Adipocyte (in vitro differentiated cells): Measurements from ENCODE around the gene VWC2.
A peak's percentile ranks its signal among the peaks of the same experiment; 100 is the strongest.

ENCODE experiments used
- DNase-seq: peaks from one replicate; pipeline ENCODE4 v3.0.0-alpha.2; 2015; ENCODE audit warnings: low read depth
- H3K27me3 ChIP-seq: replicated peaks from 2 replicates; pipeline ENCODE4 v1.7.0; 2013; ENCODE audit warnings: mild to moderate bottlenecking, low read length, moderate library complexity; ENCODE audit not compliant: control insufficient read depth, insufficient read depth
- H3K36me3 ChIP-seq: 2 replicates; pipeline ENCODE4 v1.7.0; 2013; ENCODE audit warnings: low read length, mild to moderate bottlenecking, moderate library complexity; ENCODE audit not compliant: control insufficient read depth, insufficient read depth, severe bottlenecking
- H3K4me1 ChIP-seq: 2 replicates; pipeline ENCODE4 v1.7.0; 2013; ENCODE audit warnings: mild to moderate bottlenecking, low read length, moderate library complexity; ENCODE audit not compliant: control insufficient read depth, insufficient read depth
- H3K4me3 ChIP-seq: 2 replicates; pipeline ENCODE4 v1.7.0; 2013; ENCODE audit warnings: mild to moderate bottlenecking, low read length, moderate library complexity
- H3K9ac ChIP-seq: 2 replicates; pipeline ENCODE4 v1.7.0; 2013; ENCODE audit warnings: mild to moderate bottlenecking, low read length, moderate library complexity
- H3K9me3 ChIP-seq: 2 replicates; pipeline ENCODE4 v1.7.0; 2013; ENCODE audit warnings: mild to moderate bottlenecking, low read length, moderate library complexity; ENCODE audit not compliant: control insufficient read depth

Gene VWC2

DNA sequence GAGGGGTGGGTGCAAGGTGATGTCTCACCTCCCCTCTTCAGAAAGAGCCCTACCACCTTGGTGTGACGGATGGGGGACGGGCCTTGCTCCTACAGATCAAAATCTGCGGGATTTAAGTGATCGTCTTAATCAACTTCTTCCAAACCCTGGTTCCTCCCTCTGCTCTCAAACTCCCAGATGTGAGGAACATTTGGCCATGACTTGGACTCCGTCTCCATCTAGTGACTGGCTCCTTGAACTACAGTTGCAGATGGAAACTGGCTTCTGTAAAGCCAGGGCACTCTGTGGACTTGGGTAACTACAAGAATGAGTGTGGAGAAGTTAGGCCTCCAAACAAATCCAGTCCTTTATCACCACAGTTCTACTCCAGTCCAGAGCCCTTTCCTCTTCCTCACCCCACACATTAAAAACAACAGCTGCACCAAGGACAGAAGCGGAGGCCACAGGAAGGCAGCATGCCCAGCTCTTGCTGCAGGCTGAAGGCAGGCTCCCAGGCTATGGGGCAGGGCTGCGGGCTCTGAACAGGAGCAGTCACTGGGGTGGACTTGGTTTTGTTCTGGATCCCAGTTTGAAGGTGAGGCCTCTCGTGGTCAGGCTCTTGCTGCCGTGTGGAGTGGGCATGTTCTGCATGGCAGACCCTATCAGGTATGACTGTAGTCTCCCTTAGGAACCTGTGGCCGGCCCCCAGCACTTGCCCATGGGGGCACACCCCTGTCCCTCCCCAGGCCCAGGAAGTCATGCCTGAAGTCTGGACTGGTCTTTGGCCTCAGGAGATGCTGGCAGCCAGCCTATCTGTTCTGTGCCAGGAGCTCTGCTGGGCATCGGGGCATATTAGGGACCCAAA, 79.4 kb downstream of the VWC2 start:
- Histone ChIP-seq H3K36me3 (no peaks in the 10 kb centered on the region), H3K27me3 (peaks cover 12% of the 10 kb centered on the region), H3K4me3 (no peak overlapping the region), H3K9ac (no peak overlapping the region), H3K4me1 (no peaks in the 10 kb centered on the region), H3K9me3 (no peaks in the 10 kb centered on the region)
- DNase-seq: peak; percentile 50

- H3K27me3 ChIP-seq: peaks cover 5% of the 10 kb centered on the region
- H3K4me1 ChIP-seq: no peaks in the 10 kb centered on the region
- DNase-seq: no peak
- H3K36me3 ChIP-seq: no peaks in the 10 kb centered on the region
- no peaks in the 10 kb centered on the region for H3K9me3 ChIP-seq
- no peak overlapping the region for H3K4me3 ChIP-seq
- no peak overlapping the region for H3K9ac ChIP-seq
Measured at GRCh38 chr7:49855281-49855980, 82.0 kb downstream of the VWC2 start.

DNA sequence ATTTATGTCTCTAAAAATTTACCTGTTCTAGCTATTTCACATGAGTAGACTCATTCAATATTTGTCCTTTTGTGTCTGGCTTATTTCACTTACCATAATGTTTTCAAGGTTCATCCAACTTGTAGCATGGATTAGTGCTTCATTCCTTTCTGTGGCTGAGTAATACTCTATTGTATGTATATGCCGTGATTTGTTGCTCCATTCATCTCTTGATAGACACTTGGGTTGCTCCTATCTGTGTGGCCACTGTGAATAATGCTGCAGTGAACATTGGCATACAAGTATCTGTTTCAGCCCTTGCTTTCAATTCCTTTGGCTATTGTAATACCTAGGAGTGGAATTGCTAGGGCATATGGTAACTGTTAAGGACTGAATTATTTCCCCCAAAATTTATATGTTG, 86.9 kb downstream of the VWC2 start:
- Histone ChIP-seq H3K27me3 (peaks cover 3% of the 10 kb centered on the region), H3K9me3 (no peaks in the 10 kb centered on the region), H3K36me3 (no peaks in the 10 kb centered on the region), H3K4me3 (no peak overlapping the region), H3K4me1 (no peaks in the 10 kb centered on the region), H3K9ac (no peak overlapping the region)
- DNase-seq: no peak

DNA sequence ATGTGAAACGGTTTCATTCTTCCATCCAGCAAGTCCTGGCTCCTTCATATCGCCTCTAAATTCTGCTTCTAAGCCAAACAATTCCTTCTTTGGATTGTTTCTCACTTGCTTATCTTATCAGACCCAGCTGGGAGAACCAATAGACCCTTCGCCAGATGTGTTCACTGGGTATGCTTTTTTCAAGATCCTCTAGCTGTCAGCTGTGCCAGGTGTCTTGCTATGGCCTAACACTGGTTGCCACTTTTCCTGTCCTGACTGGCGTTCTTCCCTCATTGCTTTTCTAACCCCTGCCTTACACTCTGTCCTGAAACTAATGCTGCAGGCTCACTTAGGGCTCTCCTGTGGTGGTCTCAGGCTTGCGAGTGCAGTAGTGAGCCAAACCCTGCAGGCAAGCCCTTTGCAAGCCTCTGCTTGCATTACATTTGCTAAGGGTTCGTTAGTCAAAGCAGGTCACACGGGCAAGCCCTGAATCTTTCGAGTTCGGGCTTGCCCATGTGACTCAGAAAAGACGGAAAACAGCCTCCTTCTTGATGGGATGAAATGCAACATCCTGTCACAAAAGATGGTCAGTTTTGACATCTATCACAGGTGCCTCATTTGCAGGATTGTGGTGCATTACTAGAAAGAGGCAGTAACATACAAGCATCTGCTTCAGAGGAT, 92.8 kb downstream of the VWC2 start:
- Histone ChIP-seq H3K36me3 (no peaks in the 10 kb centered on the region), H3K27me3 (no peaks in the 10 kb centered on the region), H3K9ac (no peak overlapping the region), H3K4me3 (no peak overlapping the region), H3K4me1 (no peaks in the 10 kb centered on the region), H3K9me3 (peaks cover 5% of the 10 kb centered on the region)
- DNase-seq: no peak

GRCh38 chr7:49866910-49867309, 93.5 kb downstream of the VWC2 start:
- peaks cover 5% of the 10 kb centered on the region for H3K9me3 ChIP-seq
- H3K27me3 ChIP-seq: no peaks in the 10 kb centered on the region
- H3K9ac ChIP-seq: no peak overlapping the region
- H3K36me3 ChIP-seq: no peaks in the 10 kb centered on the region
- no peak overlapping the region for H3K4me3 ChIP-seq
- no peak for DNase-seq
- no peaks in the 10 kb centered on the region for H3K4me1 ChIP-seq

DNA sequence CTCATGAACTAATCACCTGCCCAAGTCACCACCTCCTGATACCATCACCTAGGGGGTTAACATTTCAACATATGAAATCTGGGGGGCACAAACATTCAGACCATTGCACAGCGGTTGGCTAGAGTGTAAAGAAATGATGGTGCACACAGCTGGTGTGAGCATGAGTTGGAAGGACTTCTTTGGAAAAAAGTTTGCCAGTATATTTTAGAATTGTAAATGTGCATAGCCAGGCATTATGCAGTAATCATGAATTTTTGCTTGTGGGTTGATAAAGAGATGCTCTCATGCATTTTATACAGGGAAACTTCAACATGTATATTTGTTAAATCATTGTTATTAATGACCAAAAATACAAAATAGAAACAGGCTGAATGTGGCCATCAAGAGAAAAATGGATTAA, 100.0 kb downstream of the VWC2 start:
- no peaks in the 10 kb centered on the region for H3K4me1 ChIP-seq
- H3K4me3 ChIP-seq: no peak overlapping the region
- H3K27me3 ChIP-seq: no peaks in the 10 kb centered on the region
- no peak overlapping the region for H3K9ac ChIP-seq
- peaks cover 5% of the 10 kb centered on the region for H3K9me3 ChIP-seq
- no peaks in the 10 kb centered on the region for H3K36me3 ChIP-seq
- no peak for DNase-seq

GRCh38 chr7:49875336-49875735, 101.9 kb downstream of the VWC2 start:
- no peaks in the 10 kb centered on the region for H3K36me3 ChIP-seq
- H3K9me3 ChIP-seq: peaks cover 5% of the 10 kb centered on the region
- H3K4me1 ChIP-seq: no peaks in the 10 kb centered on the region
- H3K27me3 ChIP-seq: no peaks in the 10 kb centered on the region
- H3K4me3 ChIP-seq: no peak overlapping the region
- no peak for DNase-seq
- H3K9ac ChIP-seq: no peak overlapping the region

GRCh38 chr7:49876202-49876601, 102.8 kb downstream of the VWC2 start:
- no peaks in the 10 kb centered on the region for H3K27me3 ChIP-seq
- no peak overlapping the region for H3K4me3 ChIP-seq
- H3K36me3 ChIP-seq: no peaks in the 10 kb centered on the region
- H3K4me1 ChIP-seq: no peaks in the 10 kb centered on the region
- DNase-seq: no peak
- H3K9ac ChIP-seq: no peak overlapping the region
- no peaks in the 10 kb centered on the region for H3K9me3 ChIP-seq

DNA sequence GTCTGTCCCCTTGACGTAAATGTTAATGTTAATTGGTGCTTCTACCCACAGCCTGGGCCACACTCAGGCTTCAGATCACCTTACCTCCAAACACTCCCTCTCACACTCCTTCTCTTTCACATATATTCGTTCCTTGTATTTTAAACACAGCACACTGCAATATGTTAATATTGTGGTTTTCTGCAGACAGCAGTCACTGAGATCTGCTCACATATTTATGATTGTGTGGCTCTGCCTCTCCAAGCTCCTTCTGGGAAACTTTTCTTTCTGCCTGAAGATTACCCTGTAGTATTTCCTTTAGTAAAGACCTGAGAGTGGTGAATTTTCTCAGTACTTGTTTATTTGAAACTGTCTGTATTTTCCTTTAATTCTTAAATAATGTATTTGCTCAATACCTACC, 104.7 kb downstream of the VWC2 start:
- H3K36me3 ChIP-seq: no peaks in the 10 kb centered on the region

DNA sequence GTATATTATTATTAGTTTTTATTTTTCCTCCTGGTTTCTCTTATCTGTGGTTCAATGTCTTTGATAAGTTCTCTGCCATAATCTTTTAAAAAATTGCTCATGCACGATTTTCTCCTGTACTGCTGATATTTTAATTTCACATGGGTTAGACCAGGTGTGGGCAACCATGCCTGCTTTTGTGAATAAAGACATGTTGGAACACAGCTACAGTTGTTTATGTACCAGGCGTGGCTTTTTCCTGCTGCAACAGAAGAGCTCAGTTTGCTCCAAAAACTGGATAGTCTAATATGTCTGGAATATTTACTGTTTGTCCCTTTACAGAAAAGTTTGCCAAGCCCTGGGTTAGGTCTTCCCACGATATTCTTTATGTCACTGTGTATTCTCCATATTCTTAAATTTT, 105.2 kb downstream of the VWC2 start:
- H3K36me3 ChIP-seq: no peaks in the 10 kb centered on the region
- H3K4me3 ChIP-seq: no peak overlapping the region
- no peak overlapping the region for H3K9ac ChIP-seq
- DNase-seq: no peak
- H3K9me3 ChIP-seq: no peaks in the 10 kb centered on the region
- H3K4me1 ChIP-seq: no peaks in the 10 kb centered on the region
- no peaks in the 10 kb centered on the region for H3K27me3 ChIP-seq

More for the DNA sequence above, 104.7 kb downstream of the VWC2 start:
- Histone ChIP-seq H3K27me3 (no peaks in the 10 kb centered on the region), H3K4me1 (no peaks in the 10 kb centered on the region), H3K4me3 (no peak overlapping the region), H3K9ac (no peak overlapping the region), H3K9me3 (no peaks in the 10 kb centered on the region)
- no peak for DNase-seq

DNA sequence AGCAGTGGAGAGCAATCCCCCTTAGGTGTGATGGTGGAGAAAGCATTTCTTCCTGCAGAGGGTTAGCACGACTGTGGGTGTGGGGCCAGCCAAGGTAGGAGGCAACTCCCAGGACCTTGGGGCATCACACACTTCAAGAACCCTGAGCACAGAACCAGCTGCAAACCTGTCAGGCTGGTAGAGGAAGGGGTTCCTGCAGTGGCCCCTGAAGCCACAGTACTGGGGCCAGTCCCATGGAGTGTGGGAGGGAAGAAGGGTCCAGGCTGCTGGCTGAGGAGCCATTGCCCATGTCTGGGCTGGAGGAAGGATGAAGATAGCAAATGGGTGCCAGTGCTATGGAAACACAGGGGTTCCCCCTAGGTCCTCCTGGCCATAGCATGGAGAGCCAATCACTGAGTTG, 110.5 kb downstream of the VWC2 start:
- H3K36me3 ChIP-seq: no peaks in the 10 kb centered on the region
- no peak overlapping the region for H3K4me3 ChIP-seq
- DNase-seq: no peak
- no peaks in the 10 kb centered on the region for H3K9me3 ChIP-seq
- H3K27me3 ChIP-seq: no peaks in the 10 kb centered on the region
- H3K4me1 ChIP-seq: no peaks in the 10 kb centered on the region
- no peak overlapping the region for H3K9ac ChIP-seq
